Measurements from ENCODE around the gene WBP2.
"Not testable (repeated sequence)": the region's sequence is repeated elsewhere in the genome, so short reads cannot be mapped to it uniquely, and the experiment has no call there.

The WBP2 gene

DNA sequence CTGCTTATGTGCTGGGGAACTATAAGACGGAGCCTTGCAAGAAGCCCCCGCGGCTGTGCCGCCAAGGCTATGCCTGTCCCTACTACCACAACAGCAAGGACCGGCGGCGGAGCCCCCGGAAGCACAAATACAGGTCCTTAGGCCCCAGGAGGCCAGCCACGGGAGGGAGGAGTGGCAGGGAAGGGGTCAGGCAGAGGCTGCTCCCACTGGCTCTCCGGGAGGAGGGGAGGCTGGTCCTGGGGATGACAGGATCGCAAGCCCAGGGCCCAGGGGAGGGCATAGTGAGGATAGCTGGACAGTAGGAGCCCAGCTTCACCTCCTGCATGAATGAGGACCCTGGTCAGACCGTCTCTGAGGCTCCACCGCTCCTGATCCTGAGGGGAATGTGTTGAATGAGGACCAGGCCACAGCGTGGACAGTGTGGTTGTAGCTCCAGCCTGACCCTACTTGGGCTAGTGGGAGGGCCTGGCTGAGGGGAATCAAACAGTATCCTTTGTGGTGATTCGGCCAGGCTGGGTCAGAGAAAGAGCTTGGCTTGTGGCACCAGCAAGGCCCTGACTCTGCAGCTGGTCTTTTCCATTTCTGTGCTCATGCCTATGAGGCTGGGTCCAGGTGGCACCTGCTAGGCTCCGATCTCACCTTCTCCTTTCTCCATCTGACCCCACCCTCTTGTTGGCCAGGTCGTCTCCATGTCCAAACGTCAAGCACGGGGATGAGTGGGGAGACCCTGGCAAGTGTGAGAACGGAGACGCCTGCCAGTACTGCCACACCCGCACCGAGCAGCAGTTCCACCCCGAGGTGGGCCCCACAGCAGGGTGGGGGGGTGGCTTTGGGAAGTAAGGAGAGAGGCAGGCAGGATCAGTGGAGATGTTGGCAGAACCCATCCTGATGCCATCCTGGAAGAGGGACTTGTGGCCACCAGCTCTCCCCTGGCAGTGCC is 41.8 kb downstream of the WBP2 start:
- DNase-seq (ENCODE audit: low spot score): no peak
- TF ChIP-seq, protein P1, sequence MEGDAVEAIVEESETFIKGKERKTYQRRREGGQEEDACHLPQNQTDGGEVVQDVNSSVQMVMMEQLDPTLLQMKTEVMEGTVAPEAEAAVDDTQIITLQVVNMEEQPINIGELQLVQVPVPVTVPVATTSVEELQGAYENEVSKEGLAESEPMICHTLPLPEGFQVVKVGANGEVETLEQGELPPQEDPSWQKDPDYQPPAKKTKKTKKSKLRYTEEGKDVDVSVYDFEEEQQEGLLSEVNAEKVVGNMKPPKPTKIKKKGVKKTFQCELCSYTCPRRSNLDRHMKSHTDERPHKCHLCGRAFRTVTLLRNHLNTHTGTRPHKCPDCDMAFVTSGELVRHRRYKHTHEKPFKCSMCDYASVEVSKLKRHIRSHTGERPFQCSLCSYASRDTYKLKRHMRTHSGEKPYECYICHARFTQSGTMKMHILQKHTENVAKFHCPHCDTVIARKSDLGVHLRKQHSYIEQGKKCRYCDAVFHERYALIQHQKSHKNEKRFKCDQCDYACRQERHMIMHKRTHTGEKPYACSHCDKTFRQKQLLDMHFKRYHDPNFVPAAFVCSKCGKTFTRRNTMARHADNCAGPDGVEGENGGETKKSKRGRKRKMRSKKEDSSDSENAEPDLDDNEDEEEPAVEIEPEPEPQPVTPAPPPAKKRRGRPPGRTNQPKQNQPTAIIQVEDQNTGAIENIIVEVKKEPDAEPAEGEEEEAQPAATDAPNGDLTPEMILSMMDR (IDR thresholded peaks at IDR 0.05; ENCODE audit: borderline replicate concordance, control extremely low read depth, extremely low read depth, insufficient read depth, missing control alignments): no peak
- in situ Hi-C loops (cut with MboI; ENCODE audit: low sequenced_read_pairs, unreplicated experiment): no loop called here

DNA sequence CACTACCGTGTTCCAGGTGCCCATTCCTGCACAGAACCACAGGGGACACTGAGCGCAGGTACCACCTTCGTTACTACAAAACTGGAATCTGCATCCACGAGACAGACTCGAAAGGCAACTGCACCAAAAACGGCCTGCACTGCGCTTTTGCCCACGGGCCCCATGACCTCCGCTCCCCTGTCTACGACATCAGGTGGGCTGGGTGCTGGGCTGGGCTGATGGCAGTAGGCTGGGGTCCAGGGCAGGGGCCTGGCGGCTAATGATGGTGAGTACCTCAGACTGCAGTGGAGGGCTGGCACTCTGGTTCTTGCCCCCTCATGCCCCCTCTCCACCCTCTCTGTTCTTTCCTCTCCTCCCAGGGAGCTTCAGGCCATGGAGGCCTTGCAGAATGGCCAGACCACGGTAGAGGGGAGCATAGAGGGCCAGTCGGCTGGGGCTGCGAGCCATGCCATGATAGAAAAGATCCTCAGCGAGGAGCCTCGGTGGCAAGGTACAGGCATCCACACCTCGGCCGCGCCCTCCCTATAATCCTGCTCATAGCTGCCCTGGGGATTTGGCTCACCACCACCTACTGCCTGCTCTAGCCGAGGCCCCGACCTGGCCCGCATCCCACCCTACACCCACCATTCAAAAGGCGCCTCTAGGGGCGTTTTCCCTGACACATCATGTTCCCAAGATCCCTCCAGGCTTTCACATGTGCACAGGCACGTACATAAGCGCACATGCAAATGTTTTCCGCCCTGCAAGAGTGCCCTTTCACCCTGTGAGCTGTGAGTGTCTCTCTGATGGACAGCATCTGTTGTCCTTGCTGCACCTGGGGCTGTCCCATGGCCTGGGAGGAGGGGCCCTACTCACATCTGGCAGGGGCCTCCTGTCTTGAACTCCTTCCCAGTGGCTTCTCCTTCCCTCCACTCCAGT is 42.8 kb downstream of the WBP2 start:
- in situ Hi-C loops (cut with MboI; ENCODE audit: low sequenced_read_pairs, unreplicated experiment): no loop called here
- peak; percentile 20 for DNase-seq (ENCODE audit: low spot score)

DNA sequence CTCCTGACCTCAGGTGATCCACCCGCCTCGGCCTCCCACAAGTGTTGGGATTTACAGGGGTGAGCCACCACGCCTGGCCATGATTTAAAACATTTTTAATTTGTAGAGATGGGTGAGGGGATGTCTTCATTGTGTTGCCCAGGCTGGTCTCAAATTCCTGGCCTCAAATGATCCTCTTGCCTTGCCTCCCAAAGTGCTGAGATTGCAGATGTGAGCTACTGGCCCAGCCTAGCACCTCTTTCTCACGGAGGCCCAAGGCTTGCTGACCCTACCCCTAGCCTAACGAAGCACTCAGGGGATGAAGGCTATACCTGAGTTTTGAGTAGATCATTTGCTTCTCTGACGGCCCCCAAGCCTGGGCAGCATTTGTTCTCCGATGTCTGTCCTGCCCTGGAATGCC is 44.0 kb downstream of the WBP2 start:
- TF ChIP-seq, protein P1 (IDR thresholded peaks at IDR 0.05; ENCODE audit: borderline replicate concordance, control extremely low read depth, extremely low read depth, insufficient read depth, missing control alignments): no peak
- no peak for DNase-seq (ENCODE audit: low spot score)
- in situ Hi-C loops (cut with MboI; ENCODE audit: low sequenced_read_pairs, unreplicated experiment): no loop called here

More for the DNA sequence above, 42.8 kb downstream of the WBP2 start:
- TF ChIP-seq, protein P1 (IDR thresholded peaks at IDR 0.05; ENCODE audit: borderline replicate concordance, control extremely low read depth, extremely low read depth, insufficient read depth, missing control alignments): no peak

DNA sequence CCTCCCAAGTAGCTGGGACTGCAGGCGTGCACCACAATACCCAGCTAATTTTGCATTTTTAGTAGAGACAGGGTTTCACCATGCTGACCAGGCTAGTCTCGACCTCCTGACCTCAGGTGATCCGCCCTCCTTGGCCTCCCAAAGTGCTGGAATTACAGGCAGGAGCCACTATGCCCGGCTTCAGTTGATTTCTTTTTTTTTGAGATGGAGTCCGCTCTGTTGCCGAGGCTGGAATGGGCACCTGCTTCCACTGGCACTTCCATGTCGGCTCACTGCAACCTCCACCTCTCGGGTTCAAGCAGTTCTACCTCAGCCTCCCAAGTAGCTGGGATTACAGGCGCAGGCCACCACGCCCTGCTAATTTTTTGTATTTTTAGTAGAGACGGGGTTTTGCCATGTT is 44.4 kb downstream of the WBP2 start:
- DNase-seq (ENCODE audit: low spot score); in situ Hi-C loops (cut with MboI; ENCODE audit: low sequenced_read_pairs, unreplicated experiment): not testable (repeated sequence)

DNA sequence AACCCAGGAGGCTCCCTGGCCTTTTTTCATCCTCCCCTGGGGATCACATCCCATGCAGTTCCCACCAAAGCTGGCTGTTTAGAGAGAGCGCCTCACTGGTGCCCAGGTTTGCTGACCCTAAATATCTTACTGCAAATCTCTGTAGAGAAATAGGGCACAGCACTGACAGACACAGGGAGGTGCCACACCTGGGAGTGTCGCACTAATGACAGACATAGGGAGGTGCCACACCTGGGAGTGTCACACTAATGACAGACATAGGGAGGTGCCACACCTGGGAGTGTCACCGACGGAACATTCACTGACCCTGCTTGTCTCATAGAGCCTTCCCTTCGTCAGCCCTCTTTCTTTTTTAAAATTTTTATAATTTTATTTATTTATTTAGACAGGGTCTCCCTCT is 44.9 kb downstream of the WBP2 start:
- TF ChIP-seq, protein P1 (IDR thresholded peaks at IDR 0.05; ENCODE audit: borderline replicate concordance, control extremely low read depth, extremely low read depth, insufficient read depth, missing control alignments): no peak
- no peak for DNase-seq (ENCODE audit: low spot score)
- in situ Hi-C loops (cut with MboI; ENCODE audit: low sequenced_read_pairs, unreplicated experiment): no loop called here

DNA sequence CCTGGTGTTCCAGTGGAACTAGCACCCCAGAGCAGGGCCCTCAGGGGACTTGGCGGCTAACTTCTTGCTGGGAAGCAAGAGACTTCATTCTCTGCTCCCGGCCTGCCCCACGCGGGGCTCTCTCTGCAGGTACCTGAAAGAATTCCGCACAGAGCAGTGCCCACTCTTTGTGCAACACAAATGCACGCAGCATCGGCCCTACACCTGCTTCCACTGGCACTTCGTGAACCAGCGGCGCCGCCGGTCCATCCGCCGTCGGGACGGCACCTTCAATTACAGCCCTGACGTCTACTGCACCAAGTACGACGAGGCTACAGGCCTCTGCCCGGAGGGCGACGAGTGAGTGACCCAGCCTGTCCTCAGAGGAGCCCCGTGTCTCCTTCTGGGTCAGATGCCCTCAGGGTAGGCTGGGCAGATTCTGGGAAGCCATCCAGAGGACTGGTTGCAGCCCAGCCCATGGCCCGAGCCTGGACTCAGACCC is 45.5 kb downstream of the WBP2 start:
- TF ChIP-seq, protein P1 (IDR thresholded peaks at IDR 0.05; ENCODE audit: borderline replicate concordance, control extremely low read depth, extremely low read depth, insufficient read depth, missing control alignments): no peak
- in situ Hi-C loops (cut with MboI; ENCODE audit: low sequenced_read_pairs, unreplicated experiment): no loop called here
- DNase-seq (ENCODE audit: low spot score): no peak

All from GM13976 (cell line).